ENCODE measurements around the gene PPP1R17.

Gene PPP1R17

GRCh38 chr7:31669461-31669860 lies 17.6 kb upstream of the PPP1R17 start:
- Histone ChIP-seq H3K36me3 (ENCODE audit: insufficient read depth, low read length) (no peaks in the 10 kb centered on the region), H3K27ac (ENCODE audit: low read depth, low read length) (no peak overlapping the region), H3K4me1 (ENCODE audit: insufficient read depth, low read length) (no peaks in the 10 kb centered on the region), H3K27me3 (ENCODE audit: control insufficient read depth in 1 of 2, insufficient read depth in 2 of 2, low read length in 2 of 2) (no peaks in the 10 kb centered on the region), H3K9me3 (ENCODE audit: low read length) (no peaks in the 10 kb centered on the region), H3K9ac (ENCODE audit: low read length) (no peak overlapping the region), H3K4me3 (ENCODE audit: low read depth in 1 of 2, low read length in 2 of 2) (no peak overlapping the region)

- Histone ChIP-seq H3K27me3 (ENCODE audit: control insufficient read depth in 1 of 2, insufficient read depth in 2 of 2, low read length in 2 of 2) (no peaks in the 10 kb centered on the region), H3K27ac (ENCODE audit: low read depth, low read length) (no peak overlapping the region), H3K4me1 (ENCODE audit: insufficient read depth, low read length) (no peaks in the 10 kb centered on the region), H3K9me3 (ENCODE audit: low read length) (no peaks in the 10 kb centered on the region), H3K4me3 (ENCODE audit: low read depth in 1 of 2, low read length in 2 of 2) (no peak overlapping the region), H3K9ac (ENCODE audit: low read length) (no peak overlapping the region), H3K36me3 (ENCODE audit: insufficient read depth, low read length) (no peaks in the 10 kb centered on the region)
These were observed 7.3 kb upstream of the PPP1R17 start for GRCh38 chr7:31679574-31680305.

- Histone ChIP-seq H3K9me3 (ENCODE audit: low read length) (no peaks in the 10 kb centered on the region), H3K4me1 (ENCODE audit: insufficient read depth, low read length) (no peaks in the 10 kb centered on the region)
These were observed 3.4 kb upstream of the PPP1R17 start for GRCh38 chr7:31683445-31684225.

GRCh38 chr7:31688372-31688771 lies 1.4 kb downstream of the PPP1R17 start:
- Histone ChIP-seq H3K27ac (ENCODE audit: low read depth, low read length) (no peak overlapping the region), H3K9me3 (ENCODE audit: low read length) (no peaks in the 10 kb centered on the region), H3K4me1 (ENCODE audit: insufficient read depth, low read length) (no peaks in the 10 kb centered on the region), H3K4me3 (ENCODE audit: low read depth in 1 of 2, low read length in 2 of 2) (no peak overlapping the region), H3K36me3 (ENCODE audit: insufficient read depth, low read length) (no peaks in the 10 kb centered on the region), H3K9ac (ENCODE audit: low read length) (no peak overlapping the region), H3K27me3 (ENCODE audit: control insufficient read depth in 1 of 2, insufficient read depth in 2 of 2, low read length in 2 of 2) (no peaks in the 10 kb centered on the region)

More at GRCh38 chr7:31683445-31684225, 3.4 kb upstream of the PPP1R17 start:
- no peak overlapping the region for H3K4me3 ChIP-seq (ENCODE audit: low read depth in 1 of 2, low read length in 2 of 2)
- no peak overlapping the region for H3K9ac ChIP-seq (ENCODE audit: low read length)
- H3K36me3 ChIP-seq (ENCODE audit: insufficient read depth, low read length) = no peaks in the 10 kb centered on the region
- no peak overlapping the region for H3K27ac ChIP-seq (ENCODE audit: low read depth, low read length)
- no peaks in the 10 kb centered on the region for H3K27me3 ChIP-seq (ENCODE audit: control insufficient read depth in 1 of 2, insufficient read depth in 2 of 2, low read length in 2 of 2)

GRCh38 chr7:31688996-31689395 lies 2.0 kb downstream of the PPP1R17 start:
- Histone ChIP-seq H3K9me3 (ENCODE audit: low read length) (no peaks in the 10 kb centered on the region), H3K36me3 (ENCODE audit: insufficient read depth, low read length) (no peaks in the 10 kb centered on the region), H3K9ac (ENCODE audit: low read length) (no peak overlapping the region), H3K4me1 (ENCODE audit: insufficient read depth, low read length) (no peaks in the 10 kb centered on the region), H3K27ac (ENCODE audit: low read depth, low read length) (no peak overlapping the region), H3K27me3 (ENCODE audit: control insufficient read depth in 1 of 2, insufficient read depth in 2 of 2, low read length in 2 of 2) (no peaks in the 10 kb centered on the region), H3K4me3 (ENCODE audit: low read depth in 1 of 2, low read length in 2 of 2) (no peak overlapping the region)

- no peaks in the 10 kb centered on the region for H3K27me3 ChIP-seq (ENCODE audit: control insufficient read depth in 1 of 2, insufficient read depth in 2 of 2, low read length in 2 of 2)
- H3K4me3 ChIP-seq (ENCODE audit: low read depth in 1 of 2, low read length in 2 of 2) = no peak overlapping the region
- H3K27ac ChIP-seq (ENCODE audit: low read depth, low read length) = no peak overlapping the region
- H3K36me3 ChIP-seq (ENCODE audit: insufficient read depth, low read length) = no peaks in the 10 kb centered on the region
- H3K9ac ChIP-seq (ENCODE audit: low read length) = no peak overlapping the region
- H3K9me3 ChIP-seq (ENCODE audit: low read length) = no peaks in the 10 kb centered on the region
- no peaks in the 10 kb centered on the region for H3K4me1 ChIP-seq (ENCODE audit: insufficient read depth, low read length)
These were observed 3.9 kb downstream of the PPP1R17 start for GRCh38 chr7:31690935-31691334.

- Histone ChIP-seq H3K9ac (ENCODE audit: low read length) (no peak overlapping the region), H3K27ac (ENCODE audit: low read depth, low read length) (no peak overlapping the region), H3K4me1 (ENCODE audit: insufficient read depth, low read length) (no peaks in the 10 kb centered on the region), H3K9me3 (ENCODE audit: low read length) (no peaks in the 10 kb centered on the region), H3K4me3 (ENCODE audit: low read depth in 1 of 2, low read length in 2 of 2) (no peak overlapping the region), H3K27me3 (ENCODE audit: control insufficient read depth in 1 of 2, insufficient read depth in 2 of 2, low read length in 2 of 2) (no peaks in the 10 kb centered on the region), H3K36me3 (ENCODE audit: insufficient read depth, low read length) (no peaks in the 10 kb centered on the region)
These were observed 5.4 kb downstream of the PPP1R17 start for GRCh38 chr7:31692451-31692850.

GRCh38 chr7:31692871-31693270 lies 5.9 kb downstream of the PPP1R17 start:
- Histone ChIP-seq H3K9ac (ENCODE audit: low read length) (no peak overlapping the region), H3K27me3 (ENCODE audit: control insufficient read depth in 1 of 2, insufficient read depth in 2 of 2, low read length in 2 of 2) (no peaks in the 10 kb centered on the region), H3K27ac (ENCODE audit: low read depth, low read length) (no peak overlapping the region), H3K4me3 (ENCODE audit: low read depth in 1 of 2, low read length in 2 of 2) (no peak overlapping the region), H3K9me3 (ENCODE audit: low read length) (no peaks in the 10 kb centered on the region), H3K36me3 (ENCODE audit: insufficient read depth, low read length) (no peaks in the 10 kb centered on the region), H3K4me1 (ENCODE audit: insufficient read depth, low read length) (no peaks in the 10 kb centered on the region)

- H3K36me3 ChIP-seq (ENCODE audit: insufficient read depth, low read length) = no peaks in the 10 kb centered on the region
- no peaks in the 10 kb centered on the region for H3K4me1 ChIP-seq (ENCODE audit: insufficient read depth, low read length)
- H3K27ac ChIP-seq (ENCODE audit: low read depth, low read length) = no peak overlapping the region
- H3K9ac ChIP-seq (ENCODE audit: low read length) = no peak overlapping the region
- H3K27me3 ChIP-seq (ENCODE audit: control insufficient read depth in 1 of 2, insufficient read depth in 2 of 2, low read length in 2 of 2) = no peaks in the 10 kb centered on the region
- H3K9me3 ChIP-seq (ENCODE audit: low read length) = no peaks in the 10 kb centered on the region
- H3K4me3 ChIP-seq (ENCODE audit: low read depth in 1 of 2, low read length in 2 of 2) = no peak overlapping the region
These were observed 9.0 kb downstream of the PPP1R17 start for GRCh38 chr7:31695859-31696614.

GRCh38 chr7:31699050-31699449 lies 12.0 kb downstream of the PPP1R17 start:
- no peak overlapping the region for H3K27ac ChIP-seq (ENCODE audit: low read depth, low read length)
- H3K9ac ChIP-seq (ENCODE audit: low read length) = no peak overlapping the region
- no peaks in the 10 kb centered on the region for H3K9me3 ChIP-seq (ENCODE audit: low read length)
- no peak overlapping the region for H3K4me3 ChIP-seq (ENCODE audit: low read depth in 1 of 2, low read length in 2 of 2)
- H3K4me1 ChIP-seq (ENCODE audit: insufficient read depth, low read length) = no peaks in the 10 kb centered on the region
- H3K36me3 ChIP-seq (ENCODE audit: insufficient read depth, low read length) = no peaks in the 10 kb centered on the region
- no peaks in the 10 kb centered on the region for H3K27me3 ChIP-seq (ENCODE audit: control insufficient read depth in 1 of 2, insufficient read depth in 2 of 2, low read length in 2 of 2)

- H3K9ac ChIP-seq (ENCODE audit: low read length) = no peak overlapping the region
- H3K4me3 ChIP-seq (ENCODE audit: low read depth in 1 of 2, low read length in 2 of 2) = no peak overlapping the region
- no peaks in the 10 kb centered on the region for H3K4me1 ChIP-seq (ENCODE audit: insufficient read depth, low read length)
- H3K9me3 ChIP-seq (ENCODE audit: low read length) = no peaks in the 10 kb centered on the region
- no peaks in the 10 kb centered on the region for H3K27me3 ChIP-seq (ENCODE audit: control insufficient read depth in 1 of 2, insufficient read depth in 2 of 2, low read length in 2 of 2)
- H3K36me3 ChIP-seq (ENCODE audit: insufficient read depth, low read length) = no peaks in the 10 kb centered on the region
- no peak overlapping the region for H3K27ac ChIP-seq (ENCODE audit: low read depth, low read length)
These were observed 15.3 kb downstream of the PPP1R17 start for GRCh38 chr7:31702354-31702753.

Measured in muscle layer of colon (tissue), 2 donors.